ENCODE measurements around the gene APLN. TPM values are rescaled to one million over a fixed set of nuclear protein-coding genes. Genes with fewer than 3 reads are reported as not detected.

Gene APLN
- total RNA-seq, 1 donor, result not detected

GRCh38 chrX:129637217-129638109, 17.3 kb downstream of the APLN start:
- Histone ChIP-seq H3K4me1 (ENCODE audit: insufficient read depth, low read length) (no peaks in the 10 kb centered on the region), H3K4me3 (ENCODE audit: low read length) (no peak overlapping the region), H3K9me3 (ENCODE audit: low read depth, low read length) (no peaks in the 10 kb centered on the region), H3K27me3 (ENCODE audit: insufficient read depth, low read length) (no peaks in the 10 kb centered on the region)

- Histone ChIP-seq H3K4me1 (ENCODE audit: insufficient read depth, low read length) (no peaks in the 10 kb centered on the region), H3K4me3 (ENCODE audit: low read length) (no peak overlapping the region), H3K9me3 (ENCODE audit: low read depth, low read length) (no peaks in the 10 kb centered on the region), H3K27me3 (ENCODE audit: insufficient read depth, low read length) (no peaks in the 10 kb centered on the region)
These were observed 18.5 kb downstream of the APLN start for GRCh38 chrX:129636175-129636681.

- no peaks in the 10 kb centered on the region for H3K27me3 ChIP-seq (ENCODE audit: insufficient read depth, low read length)
- no peaks in the 10 kb centered on the region for H3K4me1 ChIP-seq (ENCODE audit: insufficient read depth, low read length)
- H3K9me3 ChIP-seq (ENCODE audit: low read depth, low read length), result no peaks in the 10 kb centered on the region
- no peak overlapping the region for H3K4me3 ChIP-seq (ENCODE audit: low read length)
These were observed 20.2 kb downstream of the APLN start for GRCh38 chrX:129634541-129634940.

GRCh38 chrX:129632443-129632842, 22.3 kb downstream of the APLN start:
- H3K4me1 ChIP-seq (ENCODE audit: insufficient read depth, low read length), result no peaks in the 10 kb centered on the region
- no peak overlapping the region for H3K4me3 ChIP-seq (ENCODE audit: low read length)
- no peaks in the 10 kb centered on the region for H3K27me3 ChIP-seq (ENCODE audit: insufficient read depth, low read length)
- no peaks in the 10 kb centered on the region for H3K9me3 ChIP-seq (ENCODE audit: low read depth, low read length)

- Histone ChIP-seq H3K4me3 (ENCODE audit: low read length) (no peak overlapping the region), H3K4me1 (ENCODE audit: insufficient read depth, low read length) (no peaks in the 10 kb centered on the region), H3K9me3 (ENCODE audit: low read depth, low read length) (no peaks in the 10 kb centered on the region), H3K27me3 (ENCODE audit: insufficient read depth, low read length) (no peaks in the 10 kb centered on the region)
These were observed 22.9 kb downstream of the APLN start for GRCh38 chrX:129631849-129632248.

- Histone ChIP-seq H3K9me3 (ENCODE audit: low read depth, low read length) (no peaks in the 10 kb centered on the region), H3K27me3 (ENCODE audit: insufficient read depth, low read length) (no peaks in the 10 kb centered on the region), H3K4me3 (ENCODE audit: low read length) (no peak overlapping the region), H3K4me1 (ENCODE audit: insufficient read depth, low read length) (no peaks in the 10 kb centered on the region)
These were observed 24.9 kb downstream of the APLN start for GRCh38 chrX:129629837-129630236.

- no peak overlapping the region for H3K4me3 ChIP-seq (ENCODE audit: low read length)
- H3K9me3 ChIP-seq (ENCODE audit: low read depth, low read length), result no peaks in the 10 kb centered on the region
- H3K27me3 ChIP-seq (ENCODE audit: insufficient read depth, low read length), result no peaks in the 10 kb centered on the region
- H3K4me1 ChIP-seq (ENCODE audit: insufficient read depth, low read length), result no peaks in the 10 kb centered on the region
These were observed 28.7 kb downstream of the APLN start for GRCh38 chrX:129626026-129626425.

- no peaks in the 10 kb centered on the region for H3K27me3 ChIP-seq (ENCODE audit: insufficient read depth, low read length)
- H3K4me1 ChIP-seq (ENCODE audit: insufficient read depth, low read length), result no peaks in the 10 kb centered on the region
- no peak overlapping the region for H3K4me3 ChIP-seq (ENCODE audit: low read length)
- no peaks in the 10 kb centered on the region for H3K9me3 ChIP-seq (ENCODE audit: low read depth, low read length)
These were observed 31.9 kb downstream of the APLN start for GRCh38 chrX:129622757-129623301.

GRCh38 chrX:129618997-129619396, 35.8 kb downstream of the APLN start:
- no peaks in the 10 kb centered on the region for H3K9me3 ChIP-seq (ENCODE audit: low read depth, low read length)
- no peaks in the 10 kb centered on the region for H3K27me3 ChIP-seq (ENCODE audit: insufficient read depth, low read length)
- no peaks in the 10 kb centered on the region for H3K4me1 ChIP-seq (ENCODE audit: insufficient read depth, low read length)
- no peak overlapping the region for H3K4me3 ChIP-seq (ENCODE audit: low read length)

- H3K4me3 ChIP-seq (ENCODE audit: low read length), result no peak overlapping the region
- no peaks in the 10 kb centered on the region for H3K4me1 ChIP-seq (ENCODE audit: insufficient read depth, low read length)
- H3K9me3 ChIP-seq (ENCODE audit: low read depth, low read length), result no peaks in the 10 kb centered on the region
- no peaks in the 10 kb centered on the region for H3K27me3 ChIP-seq (ENCODE audit: insufficient read depth, low read length)
These were observed 37.3 kb downstream of the APLN start for GRCh38 chrX:129617420-129617819.

- Histone ChIP-seq H3K4me3 (ENCODE audit: low read length) (no peak overlapping the region), H3K9me3 (ENCODE audit: low read depth, low read length) (no peaks in the 10 kb centered on the region), H3K4me1 (ENCODE audit: insufficient read depth, low read length) (no peaks in the 10 kb centered on the region)
These were observed 40.1 kb downstream of the APLN start for GRCh38 chrX:129614481-129615255.

GRCh38 chrX:129613596-129613995, 41.2 kb downstream of the APLN start:
- H3K4me1 ChIP-seq (ENCODE audit: insufficient read depth, low read length), result no peaks in the 10 kb centered on the region
- H3K4me3 ChIP-seq (ENCODE audit: low read length), result no peak overlapping the region

More at GRCh38 chrX:129614481-129615255, 40.1 kb downstream of the APLN start:
- H3K27me3 ChIP-seq (ENCODE audit: insufficient read depth, low read length), result no peaks in the 10 kb centered on the region

GRCh38 chrX:129612396-129612795, 42.4 kb downstream of the APLN start:
- H3K4me1 ChIP-seq (ENCODE audit: insufficient read depth, low read length), result no peaks in the 10 kb centered on the region
- no peak overlapping the region for H3K4me3 ChIP-seq (ENCODE audit: low read length)
- no peaks in the 10 kb centered on the region for H3K9me3 ChIP-seq (ENCODE audit: low read depth, low read length)
- no peaks in the 10 kb centered on the region for H3K27me3 ChIP-seq (ENCODE audit: insufficient read depth, low read length)

More at GRCh38 chrX:129613596-129613995, 41.2 kb downstream of the APLN start:
- Histone ChIP-seq H3K9me3 (ENCODE audit: low read depth, low read length) (no peaks in the 10 kb centered on the region), H3K27me3 (ENCODE audit: insufficient read depth, low read length) (no peaks in the 10 kb centered on the region)

GRCh38 chrX:129609395-129609794, 45.4 kb downstream of the APLN start:
- Histone ChIP-seq H3K4me1 (ENCODE audit: insufficient read depth, low read length) (peaks cover 6% of the 10 kb centered on the region), H3K27me3 (ENCODE audit: insufficient read depth, low read length) (no peaks in the 10 kb centered on the region)

GRCh38 chrX:129608496-129608895, 46.3 kb downstream of the APLN start:
- no peaks in the 10 kb centered on the region for H3K27me3 ChIP-seq (ENCODE audit: insufficient read depth, low read length)
- H3K9me3 ChIP-seq (ENCODE audit: low read depth, low read length), result no peaks in the 10 kb centered on the region
- H3K4me1 ChIP-seq (ENCODE audit: insufficient read depth, low read length), result peaks cover 13% of the 10 kb centered on the region
- H3K4me3 ChIP-seq (ENCODE audit: low read length), result no peak overlapping the region

More at GRCh38 chrX:129609395-129609794, 45.4 kb downstream of the APLN start:
- Histone ChIP-seq H3K4me3 (ENCODE audit: low read length) (no peak overlapping the region), H3K9me3 (ENCODE audit: low read depth, low read length) (no peaks in the 10 kb centered on the region)

Data from mononuclear cell (primary cell).